Neural cell (in vitro differentiated cells): ENCODE measurements around the gene CCN2.

Source experiments
- MXI1 ChIP-seq: fragments of 450-650 bp; conservative IDR thresholded peaks from 2 replicates; pipeline ENCODE4 v1.6.1; 2014; ENCODE audit warnings: antibody characterized with exemption, mild to moderate bottlenecking; ENCODE audit not compliant: poor library complexity, severe bottlenecking
- POLR2AphosphoS5 ChIP-seq: IDR thresholded peaks from 2 replicates; pipeline ENCODE4 v1.6.1; 2012
- REST ChIP-seq: IDR thresholded peaks from 2 replicates; pipeline ENCODE4 v1.6.1; 2012; ENCODE audit warnings: borderline replicate concordance
- TF ChIP-seq, protein P1 (sequence below): fragments of 450-650 bp; IDR thresholded peaks from 2 replicates; pipeline ENCODE4 v1.5.1; 2014; ENCODE audit warnings: antibody characterized with exemption, mild to moderate bottlenecking, moderate library complexity; ENCODE audit not compliant: poor library complexity, severe bottlenecking

DNA sequence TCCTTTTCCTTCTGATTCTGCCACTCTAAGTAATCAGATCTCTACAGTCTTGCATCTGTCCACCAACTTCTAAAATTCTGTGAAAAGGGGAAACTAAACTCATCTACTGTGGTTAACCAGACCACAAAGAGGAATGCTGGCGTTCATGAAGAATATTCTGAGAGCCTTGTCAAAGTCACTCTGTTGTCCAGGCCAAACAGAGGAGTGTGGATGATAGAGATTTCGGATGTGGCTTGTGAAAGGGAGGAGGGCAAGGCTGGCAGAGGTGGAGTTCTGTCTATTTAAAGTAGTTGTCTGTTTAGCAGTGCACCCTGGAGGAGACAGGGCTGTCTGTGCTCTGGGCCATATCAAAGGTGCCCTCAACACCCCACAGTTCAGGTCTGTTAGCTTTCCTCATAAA, 33.9 kb downstream of the CCN2 start:
- TF ChIP-seq, protein P1, sequence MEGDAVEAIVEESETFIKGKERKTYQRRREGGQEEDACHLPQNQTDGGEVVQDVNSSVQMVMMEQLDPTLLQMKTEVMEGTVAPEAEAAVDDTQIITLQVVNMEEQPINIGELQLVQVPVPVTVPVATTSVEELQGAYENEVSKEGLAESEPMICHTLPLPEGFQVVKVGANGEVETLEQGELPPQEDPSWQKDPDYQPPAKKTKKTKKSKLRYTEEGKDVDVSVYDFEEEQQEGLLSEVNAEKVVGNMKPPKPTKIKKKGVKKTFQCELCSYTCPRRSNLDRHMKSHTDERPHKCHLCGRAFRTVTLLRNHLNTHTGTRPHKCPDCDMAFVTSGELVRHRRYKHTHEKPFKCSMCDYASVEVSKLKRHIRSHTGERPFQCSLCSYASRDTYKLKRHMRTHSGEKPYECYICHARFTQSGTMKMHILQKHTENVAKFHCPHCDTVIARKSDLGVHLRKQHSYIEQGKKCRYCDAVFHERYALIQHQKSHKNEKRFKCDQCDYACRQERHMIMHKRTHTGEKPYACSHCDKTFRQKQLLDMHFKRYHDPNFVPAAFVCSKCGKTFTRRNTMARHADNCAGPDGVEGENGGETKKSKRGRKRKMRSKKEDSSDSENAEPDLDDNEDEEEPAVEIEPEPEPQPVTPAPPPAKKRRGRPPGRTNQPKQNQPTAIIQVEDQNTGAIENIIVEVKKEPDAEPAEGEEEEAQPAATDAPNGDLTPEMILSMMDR = no peak
- TF ChIP-seq MXI1 (no peak), POLR2AphosphoS5 (no peak), REST (no peak)
